Measurements from ENCODE around the gene RIC1. TPM values are rescaled to one million over a fixed set of nuclear protein-coding genes. Genes with fewer than 3 reads are reported as not detected.

Gene RIC1
- total and polyA plus RNA-seq, 2 of the 4 experiments (the other 2 are of a cell fraction), result 28.8 to 76.9 TPM

- Histone ChIP-seq H3K9me3 (ENCODE audit: control insufficient read depth, insufficient read depth, low read length) (no peaks in the 10 kb centered on the region), H4K8ac (ENCODE audit: low read depth in 2 of 2, low read length in 2 of 2) (no peak overlapping the region), H4K5ac (ENCODE audit: low read depth, low read length) (no peak overlapping the region), H2BK15ac (ENCODE audit: low read depth, low read length) (no peak overlapping the region), H4K20me1 (ENCODE audit: insufficient read depth, low read length) (peaks cover 22% of the 10 kb centered on the region), H2BK5ac (ENCODE audit: low read depth, low read length, poor library complexity, severe bottlenecking) (no peak overlapping the region), H3K9ac (ENCODE audit: low read depth, low read length) (no peak overlapping the region), H3K79me1 (ENCODE audit: low read depth in 1 of 2, low read length in 2 of 2) (peaks cover 20 to 49% of the 10 kb centered on the region in 2 experiments), H3K27ac (ENCODE audit: insufficient read depth, low read length) (no peak overlapping the region), H4K91ac (ENCODE audit: insufficient read depth, low read depth, low read length) (no peak overlapping the region), H3K14ac (replicated peaks; ENCODE audit: low read depth, low read length) (no peak overlapping the region), H3K27me3 (ENCODE audit: control insufficient read depth, insufficient read depth, low read length) (no peaks in the 10 kb centered on the region), H3K9me1 (ENCODE audit: insufficient read depth, low read length) (peaks cover 9% of the 10 kb centered on the region), H3K18ac (ENCODE audit: low read depth, low read length) (no peak overlapping the region), H2BK120ac (ENCODE audit: low read depth, low read length) (no peak overlapping the region), H3K56ac (ENCODE audit: extremely low read depth, insufficient read depth, low read length) (no peak overlapping the region), H3K23ac (ENCODE audit: low read depth, low read length) (no peak overlapping the region), H2AK9ac (replicated peaks; ENCODE audit: low read depth, low read length, poor library complexity) (no peak overlapping the region), H3K4me3 (ENCODE audit: insufficient read depth, low read depth, low read length) (no peak overlapping the region), H3K4me1 (ENCODE audit: control insufficient read depth, insufficient read depth, low read length) (peaks cover 15% of the 10 kb centered on the region), H3K4me2 (ENCODE audit: low read depth, low read length) (no peak overlapping the region), H2AFZ (replicated peaks; ENCODE audit: low read length, poor library complexity) (no peak overlapping the region), H2AK5ac (ENCODE audit: low read depth, low read length) (no peak overlapping the region), H2BK20ac (ENCODE audit: low read depth, low read length) (no peak overlapping the region), H3K36me3 (ENCODE audit: control insufficient read depth, insufficient read depth, low read length) (no peaks in the 10 kb centered on the region), H3K4ac (ENCODE audit: low read depth, low read length) (no peak overlapping the region)
- TF ChIP-seq NFE2L2 (IDR thresholded peaks at IDR 0.05; ENCODE audit: low read depth, low read length) (no peak), BHLHE40 (IDR thresholded peaks at IDR 0.05; ENCODE audit: low read depth, low read length) (no peak), MAFK (IDR thresholded peaks at IDR 0.05; ENCODE audit: low read depth, low read length) (peak; percentile 32; the same call in 1 of the 2 replicates)
- WGBS, 2 experiments (ENCODE audit: extremely low coverage in 2 of 2, insufficient read length in 1 of 2), result no CpG with 5 or more reads among the region's 2 CpGs
- CTCF ChIA-PET, result no interaction called here
- no peak for DNase-seq
- intact Hi-C loops (cut with micrococcal nuclease), result loop anchor here (10.0 kb wide), 1 partner anchor 51 kb away; no protein-coding TSS in a partner anchor
- POLR2A ChIA-PET (ENCODE audit: unreplicated experiment), result interaction anchor here (0.6 kb wide), 1 partner anchor 621 kb away, joined by 6 read pairs; no protein-coding TSS in a partner anchor
- no peak for ATAC-seq (ENCODE audit: low read depth)
- BruUV-seq (replicated peaks), result no TSS peak
- dilution Hi-C loops (cut with HindIII; ENCODE audit: low sequenced_read_pairs, unreplicated experiment), result no loop called here
- in situ Hi-C loops (cut with MboI; ENCODE audit: low sequenced_read_pairs), result no loop called here
Measured at GRCh38 chr9:5695860-5696259, 67.0 kb downstream of the RIC1 start.
